ENCODE results near the gene ATP13A1. TPM values are rescaled to one million over a fixed set of nuclear protein-coding genes. Genes with fewer than 3 reads are reported as not detected.
"Not testable (repeated sequence)": the region's sequence is repeated elsewhere in the genome, so short reads cannot be mapped to it uniquely, and the experiment has no call there.

The ATP13A1 gene
- total and polyA plus RNA-seq, 2 donors = 27.7 to 35.5 TPM

GRCh38 chr19:19679176-19680073, 15.9 kb upstream of the ATP13A1 start:
- peaks cover 7% of the 10 kb centered on the region for H3K36me3 ChIP-seq (ENCODE audit: insufficient read depth)
- WGBS = 97% methylated on average over 20 of the region's 20 CpGs
- no peaks in the 10 kb centered on the region for H3K4me1 ChIP-seq (ENCODE audit: insufficient read depth)
- H3K4me3 ChIP-seq (ENCODE audit: low read depth, low read length) = no peak overlapping the region
- DNase-seq (ENCODE audit: extremely low spot score) = no peak
- no peak overlapping the region for H3K27ac ChIP-seq (ENCODE audit: low read depth)

- peaks cover 7% of the 10 kb centered on the region for H3K36me3 ChIP-seq (ENCODE audit: insufficient read depth)
- DNase-seq (ENCODE audit: extremely low spot score) = no peak
- 96% methylated on average over 7 of the region's 7 CpGs for WGBS
- no peak overlapping the region for H3K27ac ChIP-seq (ENCODE audit: low read depth)
- no peak overlapping the region for H3K4me3 ChIP-seq (ENCODE audit: low read depth, low read length)
- no peaks in the 10 kb centered on the region for H3K4me1 ChIP-seq (ENCODE audit: insufficient read depth)
These were observed 14.1 kb upstream of the ATP13A1 start for GRCh38 chr19:19677579-19677978.

GRCh38 chr19:19674315-19674714, 10.8 kb upstream of the ATP13A1 start:
- 98% methylated on average over 6 of the region's 6 CpGs for WGBS
- Histone ChIP-seq H3K4me1 (ENCODE audit: insufficient read depth) (peaks cover 2% of the 10 kb centered on the region), H3K27ac (ENCODE audit: low read depth) (no peak overlapping the region), H3K4me3 (ENCODE audit: low read depth, low read length) (no peak overlapping the region), H3K36me3 (ENCODE audit: insufficient read depth) (peaks cover 5% of the 10 kb centered on the region)
- DNase-seq (ENCODE audit: extremely low spot score) = no peak

GRCh38 chr19:19672816-19673215, 9.3 kb upstream of the ATP13A1 start:
- H3K27ac ChIP-seq (ENCODE audit: low read depth) = no peak overlapping the region
- H3K4me3 ChIP-seq (ENCODE audit: low read depth, low read length) = no peak overlapping the region
- no peak for DNase-seq (ENCODE audit: extremely low spot score)
- H3K36me3 ChIP-seq (ENCODE audit: insufficient read depth) = no peaks in the 10 kb centered on the region
- 95% methylated on average over 3 of the region's 3 CpGs for WGBS
- peaks cover 4% of the 10 kb centered on the region for H3K4me1 ChIP-seq (ENCODE audit: insufficient read depth)

- no peaks in the 10 kb centered on the region for H3K36me3 ChIP-seq (ENCODE audit: insufficient read depth)
- WGBS = 72% methylated on average over 10 of the region's 10 CpGs
- no peak overlapping the region for H3K27ac ChIP-seq (ENCODE audit: low read depth)
- DNase-seq (ENCODE audit: extremely low spot score) = no peak
- H3K4me3 ChIP-seq (ENCODE audit: low read depth, low read length) = no peak overlapping the region
- H3K4me1 ChIP-seq (ENCODE audit: insufficient read depth) = peaks cover 4% of the 10 kb centered on the region
These were observed 6.6 kb upstream of the ATP13A1 start for GRCh38 chr19:19670070-19670551.

GRCh38 chr19:19668230-19669012, 4.9 kb upstream of the ATP13A1 start, which contains the start of gene ZNF101:
Gene ZNF101 (plus strand): TSS chr19:19668839. CDS start chr19:19668964, 125 bp downstream.
- Histone ChIP-seq H3K4me3 (ENCODE audit: low read depth, low read length) (peak within 1 kb of the TSS; percentile 99), H3K36me3 (ENCODE audit: insufficient read depth) (no peaks in the 10 kb centered on the region), H3K27ac (ENCODE audit: low read depth) (peak within 1 kb of the TSS; percentile 86), H3K4me1 (ENCODE audit: insufficient read depth) (peaks cover 4% of the 10 kb centered on the region)
- peak; percentile 71 for DNase-seq (ENCODE audit: extremely low spot score)
- 4% methylated on average over 36 of the region's 36 CpGs for WGBS

- not testable (repeated sequence) for H3K27ac ChIP-seq (ENCODE audit: low read depth); H3K36me3 ChIP-seq (ENCODE audit: insufficient read depth); H3K4me1 ChIP-seq (ENCODE audit: insufficient read depth); DNase-seq (ENCODE audit: extremely low spot score); H3K4me3 ChIP-seq (ENCODE audit: low read depth, low read length)
- WGBS = 97% methylated on average over 22 of the region's 22 CpGs
These were observed 2.0 kb upstream of the ATP13A1 start for GRCh38 chr19:19665420-19665948.

- Histone ChIP-seq H3K4me1 (ENCODE audit: insufficient read depth) (no peaks in the 10 kb centered on the region), H3K27ac (ENCODE audit: low read depth) (peak overlapping the region; percentile 11), H3K36me3 (ENCODE audit: insufficient read depth) (peaks cover 2% of the 10 kb centered on the region), H3K4me3 (ENCODE audit: low read depth, low read length) (peak overlapping the region; percentile 81)
- DNase-seq (ENCODE audit: extremely low spot score) = no peak
- 6% methylated on average over 17 of the region's 17 CpGs for WGBS
These were observed 613 bp downstream of the ATP13A1 start for GRCh38 chr19:19662871-19663255.

GRCh38 chr19:19662344-19662743, 1.1 kb downstream of the ATP13A1 start:
- DNase-seq (ENCODE audit: extremely low spot score) = no peak
- H3K27ac ChIP-seq (ENCODE audit: low read depth) = no peak overlapping the region
- 75% methylated on average over 8 of the region's 8 CpGs for WGBS
- H3K4me1 ChIP-seq (ENCODE audit: insufficient read depth) = no peaks in the 10 kb centered on the region
- H3K36me3 ChIP-seq (ENCODE audit: insufficient read depth) = peaks cover 2% of the 10 kb centered on the region
- H3K4me3 ChIP-seq (ENCODE audit: low read depth, low read length) = peak overlapping the region; percentile 81

- Histone ChIP-seq H3K36me3 (ENCODE audit: insufficient read depth) (peaks cover 2% of the 10 kb centered on the region), H3K4me3 (ENCODE audit: low read depth, low read length) (no peak overlapping the region), H3K4me1 (ENCODE audit: insufficient read depth) (no peaks in the 10 kb centered on the region), H3K27ac (ENCODE audit: low read depth) (no peak overlapping the region)
- no peak for DNase-seq (ENCODE audit: extremely low spot score)
- 78% methylated on average over 18 of the region's 18 CpGs for WGBS
These were observed 1.7 kb downstream of the ATP13A1 start for GRCh38 chr19:19661675-19662251.

GRCh38 chr19:19661141-19661674, 2.3 kb downstream of the ATP13A1 start:
- Histone ChIP-seq H3K4me3 (ENCODE audit: low read depth, low read length) (no peak overlapping the region), H3K4me1 (ENCODE audit: insufficient read depth) (no peaks in the 10 kb centered on the region), H3K36me3 (ENCODE audit: insufficient read depth) (peaks cover 2% of the 10 kb centered on the region), H3K27ac (ENCODE audit: low read depth) (no peak overlapping the region)
- DNase-seq (ENCODE audit: extremely low spot score) = no peak
- WGBS = 84% methylated on average over 10 of the region's 10 CpGs

GRCh38 chr19:19659646-19660245, 3.7 kb downstream of the ATP13A1 start:
- DNase-seq (ENCODE audit: extremely low spot score) = no peak
- 87% methylated on average over 17 of the region's 17 CpGs for whole genome bisulfite sequencing
- Histone ChIP-seq H3K4me3 (ENCODE audit: low read depth, low read length) (no peak overlapping the region), H3K36me3 (ENCODE audit: insufficient read depth) (peaks cover 12% of the 10 kb centered on the region), H3K27ac (ENCODE audit: low read depth) (no peak overlapping the region), H3K4me1 (ENCODE audit: insufficient read depth) (no peaks in the 10 kb centered on the region)

- no peak overlapping the region for H3K27ac ChIP-seq (ENCODE audit: low read depth)
- H3K36me3 ChIP-seq (ENCODE audit: insufficient read depth) = peaks cover 18% of the 10 kb centered on the region
- H3K4me1 ChIP-seq (ENCODE audit: insufficient read depth) = no peaks in the 10 kb centered on the region
- no peak overlapping the region for H3K4me3 ChIP-seq (ENCODE audit: low read depth, low read length)
- DNase-seq (ENCODE audit: extremely low spot score) = no peak
- WGBS = 67% methylated on average over 10 of the region's 10 CpGs
These were observed 6.1 kb downstream of the ATP13A1 start for GRCh38 chr19:19657397-19657783.

All from urinary bladder (tissue), 4 donors.